ENCODE results near the gene VWA5B2. TPM values are rescaled to one million over a fixed set of nuclear protein-coding genes. Genes with fewer than 3 reads are reported as not detected.

VWA5B2 gene
- total and polyA plus RNA-seq, 2 of the 13 experiments (the other 11 are each of a cell fraction or from before 2014, with no cell fraction given) = 0.03 to 0.04 TPM

GRCh38 chr3:184261854-184262763 lies 32.7 kb downstream of the VWA5B2 start:
- Histone ChIP-seq H3K4me2 (ENCODE audit: low read depth, low read length) (peak overlapping the region; percentile 92), H3K9me3 (ENCODE audit: low read length) (no peaks in the 10 kb centered on the region), H3K36me3 (replicated peaks in 1 of 2; ENCODE audit: control insufficient read depth in 1 of 2, insufficient read depth in 2 of 2, low read length in 2 of 2) (0 out of 5 replicates have a peak, but pooled peaks cover 0 to 1% of the 10 kb centered on the region in 2 experiments), H3K9ac (ENCODE audit: insufficient read depth, low read depth, low read length) (no peak overlapping the region), H3K27me3 (ENCODE audit: control insufficient read depth in 1 of 2, insufficient read depth in 2 of 2, low read length in 2 of 2) (peaks cover 3 to 27% of the 10 kb centered on the region in 2 experiments), H3K27ac (ENCODE audit: extremely low read length, insufficient read depth, low read length) (no peak overlapping the region), H3K4me3 (replicated peaks in 1 of 3; ENCODE audit: insufficient read depth in 1 of 3, low read depth in 2 of 3, low read length in 3 of 3) (peak overlapping the region; percentile 18 to 73 (median 50)), H2AFZ (ENCODE audit: low read length) (no peak overlapping the region), H3K79me2 (ENCODE audit: insufficient read depth, low read length) (no peaks in the 10 kb centered on the region), H4K20me1 (ENCODE audit: insufficient read depth, low read length) (peaks cover 12% of the 10 kb centered on the region; the same call in 1 of the 2 replicates), H3K4me1 (ENCODE audit: insufficient read depth, low read length) (peaks cover 24% of the 10 kb centered on the region)
- WGBS (ENCODE audit: low lambda C conversion rate) = 6% methylated on average over 27 of the region's 66 CpGs
- CTCF ChIA-PET (ENCODE audit: low intra/inter-chr PET ratio, low total read pairs) = no interaction called here
- DNase-seq (ENCODE audit: low spot score) (no peak), ATAC-seq (peak; percentile 44), FAIRE-seq (no peak)
- intact Hi-C loops (cut with micrococcal nuclease; ENCODE audit: unreplicated experiment) = loop anchor here (1.0 to 2.0 kb wide), 2 partner anchors 23 to 37 kb away; partner anchors contain the start of gene PSMD2
- in situ Hi-C loops (cut with HindIII; ENCODE audit: extremely low pct_ligation_motif_present, low pct_unique_long_range_greater_than_20kb) = no loop called here
- POLR2A ChIA-PET = interaction anchor here (1.0 to 1.5 kb wide), 2 partner anchors 12 to 21 kb away, joined by 4 read pairs; partner anchors contain the start of gene EEF1AKMT4
- no TSS peak for BruUV-seq (replicated peaks)
- TF ChIP-seq HCFC1 (IDR thresholded peaks at IDR 0.05; ENCODE audit: low read depth, low read length) (no peak), ZFY (CRISPR knock-in tag; IDR thresholded peaks at IDR 0.05) (no peak), SNAI1 (CRISPR knock-in tag; IDR thresholded peaks at IDR 0.05; ENCODE audit: borderline replicate concordance) (no peak), ZNF800 (CRISPR knock-in tag; IDR thresholded peaks at IDR 0.05) (peak; percentile 83), ZNF224 (CRISPR knock-in tag; IDR thresholded peaks at IDR 0.05) (no peak), ZNF563 (CRISPR knock-in tag; IDR thresholded peaks at IDR 0.05) (no peak), ZNF12 (CRISPR knock-in tag; IDR thresholded peaks at IDR 0.05) (no peak), ZNF512B (CRISPR knock-in tag; IDR thresholded peaks at IDR 0.05; ENCODE audit: borderline replicate concordance) (no peak), NAIF1 (CRISPR knock-in tag; IDR thresholded peaks at IDR 0.05; ENCODE audit: borderline replicate concordance) (no peak), TCF7L2 (IDR thresholded peaks at IDR 0.05; ENCODE audit: low read depth, low read length) (no peak), BORCS8-MEF2B (CRISPR knock-in tag; IDR thresholded peaks at IDR 0.05) (no peak), ZBTB7A (CRISPR knock-in tag; IDR thresholded peaks at IDR 0.05) (no peak), JUNB (CRISPR knock-in tag; IDR thresholded peaks at IDR 0.05; ENCODE audit: borderline replicate concordance) (no peak)

All from HepG2 (cell line).